Inferior parietal cortex (tissue), 1 donor: Measurements from ENCODE around the gene PROKR1.
"Not testable (repeated sequence)": the region's sequence is repeated elsewhere in the genome, so short reads cannot be mapped to it uniquely, and the experiment has no call there.

Experiments
- DNase-seq: peaks from one replicate; pipeline ENCODE4 v3.0.0-alpha.2; 2016; ENCODE audit errors: extremely low spot score

Gene PROKR1

GRCh38 chr2:68658266-68658665 lies 14.9 kb downstream of the PROKR1 start:
- DNase-seq, result no peak

- no peak for DNase-seq
Observed at GRCh38 chr2:68659081-68659480, 15.7 kb downstream of the PROKR1 start.

- no peak for DNase-seq
Observed at GRCh38 chr2:68660658-68661057, 17.3 kb downstream of the PROKR1 start.

DNA sequence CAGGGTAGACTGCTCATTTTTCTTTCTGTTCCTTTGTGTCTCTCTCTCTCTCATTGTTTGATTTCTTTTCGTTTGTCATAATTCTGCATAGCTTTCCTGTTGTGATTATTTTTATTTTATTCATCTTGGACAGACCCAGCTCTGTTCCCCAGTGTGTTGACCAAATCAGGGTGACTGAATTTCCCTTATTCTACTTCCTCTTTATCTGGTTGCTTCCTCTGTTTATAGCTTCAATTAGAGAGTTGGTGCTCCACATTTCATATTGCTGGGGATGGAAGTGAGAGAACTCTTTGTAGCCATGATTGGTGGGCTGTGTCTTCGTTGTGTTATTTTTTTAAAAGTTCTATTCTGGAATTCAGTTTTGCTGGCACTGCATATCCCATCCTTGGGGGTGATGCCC lies 19.1 kb downstream of the PROKR1 start:
- no peak for DNase-seq

- no peak for DNase-seq
Observed at GRCh38 chr2:68663371-68664156, 20.2 kb downstream of the PROKR1 start.

GRCh38 chr2:68667371-68667770 lies 24.0 kb downstream of the PROKR1 start:
- DNase-seq, result no peak

DNA sequence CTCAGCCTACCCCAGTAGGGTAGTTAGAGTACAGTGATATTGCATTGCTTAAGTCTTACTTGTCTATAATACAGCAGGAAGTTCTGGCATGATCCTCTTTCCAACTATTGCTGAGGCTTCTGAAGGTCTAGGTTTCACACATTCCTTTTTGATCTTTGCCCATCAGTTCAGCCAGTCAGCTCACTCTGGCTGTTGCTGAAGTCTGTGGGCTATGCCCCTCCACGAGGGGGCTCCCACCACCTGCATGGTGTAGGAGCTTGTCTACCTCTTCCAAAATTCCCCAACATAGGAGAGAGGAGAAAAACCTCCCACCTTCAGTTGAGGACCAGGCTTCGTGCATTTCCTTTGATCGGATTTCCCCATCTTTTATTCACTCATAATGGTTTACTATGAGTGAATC lies 26.3 kb downstream of the PROKR1 start:
- DNase-seq, result no peak

DNA sequence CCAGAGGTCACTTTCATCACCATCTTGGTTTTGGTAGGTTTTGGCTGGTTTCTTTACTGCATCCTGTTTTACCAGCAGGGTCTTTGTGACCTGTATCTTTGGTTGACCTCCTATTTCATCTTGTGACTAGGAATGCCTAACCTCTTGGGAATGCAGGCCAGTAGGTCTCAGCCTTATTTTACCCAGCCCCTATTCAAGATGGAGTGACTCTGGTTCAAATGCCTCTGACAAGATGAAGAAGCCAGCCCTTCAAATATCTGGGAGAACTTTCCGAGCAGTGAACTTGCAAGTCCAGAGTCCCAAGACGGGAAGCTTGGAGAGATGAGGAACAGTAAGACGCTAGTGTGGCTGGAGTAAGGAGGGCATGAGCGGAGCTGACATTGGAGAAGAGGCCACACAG lies 28.6 kb downstream of the PROKR1 start:
- DNase-seq, result no peak

DNA sequence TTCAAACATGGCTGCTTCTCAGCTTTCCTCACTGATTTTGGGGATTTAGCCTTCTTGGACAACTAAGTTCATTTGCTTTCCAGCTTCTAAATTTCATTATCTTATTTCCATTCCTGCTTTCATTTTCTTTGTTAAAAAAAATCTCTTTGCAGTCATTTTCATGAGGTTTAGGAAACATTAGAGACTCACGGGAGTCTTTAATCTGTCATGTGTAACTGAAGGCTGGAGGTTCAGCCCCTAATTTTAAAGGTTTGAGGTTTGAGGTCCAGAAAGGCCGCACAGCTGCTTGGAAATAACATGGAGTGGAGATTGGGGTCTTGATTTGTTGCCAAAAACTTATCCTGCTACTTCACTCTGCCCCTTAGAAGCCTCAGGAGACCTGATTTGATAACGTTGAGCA lies 30.3 kb downstream of the PROKR1 start:
- no peak for DNase-seq

DNA sequence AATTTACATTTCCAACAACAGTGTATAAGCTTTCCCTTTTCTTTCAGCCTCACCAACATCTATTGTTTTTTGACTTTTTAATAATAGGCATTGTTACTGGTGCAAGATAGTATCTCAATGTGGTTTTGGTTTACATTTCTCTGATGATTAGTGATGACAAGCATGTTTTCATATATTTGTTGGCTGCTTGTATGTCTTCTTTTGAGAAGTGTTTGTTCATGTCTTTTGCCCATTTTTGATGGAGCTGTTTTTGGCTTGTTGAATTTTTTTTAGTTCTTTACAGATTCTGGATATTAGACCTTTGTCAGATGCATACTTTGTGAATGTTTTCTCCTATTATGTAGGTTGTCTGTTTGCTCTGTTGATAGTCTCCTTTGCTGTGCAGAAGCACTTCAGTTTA lies 32.1 kb downstream of the PROKR1 start:
- no peak for DNase-seq

DNA sequence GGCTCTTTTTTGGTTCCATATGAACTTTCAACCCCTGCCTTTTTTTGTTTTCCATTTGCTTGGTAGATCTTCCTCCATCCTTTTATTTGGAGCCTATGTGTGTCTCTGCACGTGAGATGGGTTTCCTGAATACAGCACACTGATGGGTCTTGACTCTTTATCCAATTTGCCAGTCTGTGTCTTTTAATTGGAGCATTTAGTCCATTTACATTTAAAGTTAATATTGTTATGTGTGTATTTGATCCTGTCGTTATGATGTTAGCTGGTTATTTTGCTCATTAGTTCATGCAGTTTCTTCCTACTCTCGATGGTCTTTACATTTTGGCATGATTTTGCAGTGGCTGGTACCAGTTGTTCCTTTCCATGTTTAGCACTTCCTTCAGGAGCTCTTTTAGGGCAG lies 34.5 kb downstream of the PROKR1 start:
- not testable (repeated sequence) for DNase-seq

DNA sequence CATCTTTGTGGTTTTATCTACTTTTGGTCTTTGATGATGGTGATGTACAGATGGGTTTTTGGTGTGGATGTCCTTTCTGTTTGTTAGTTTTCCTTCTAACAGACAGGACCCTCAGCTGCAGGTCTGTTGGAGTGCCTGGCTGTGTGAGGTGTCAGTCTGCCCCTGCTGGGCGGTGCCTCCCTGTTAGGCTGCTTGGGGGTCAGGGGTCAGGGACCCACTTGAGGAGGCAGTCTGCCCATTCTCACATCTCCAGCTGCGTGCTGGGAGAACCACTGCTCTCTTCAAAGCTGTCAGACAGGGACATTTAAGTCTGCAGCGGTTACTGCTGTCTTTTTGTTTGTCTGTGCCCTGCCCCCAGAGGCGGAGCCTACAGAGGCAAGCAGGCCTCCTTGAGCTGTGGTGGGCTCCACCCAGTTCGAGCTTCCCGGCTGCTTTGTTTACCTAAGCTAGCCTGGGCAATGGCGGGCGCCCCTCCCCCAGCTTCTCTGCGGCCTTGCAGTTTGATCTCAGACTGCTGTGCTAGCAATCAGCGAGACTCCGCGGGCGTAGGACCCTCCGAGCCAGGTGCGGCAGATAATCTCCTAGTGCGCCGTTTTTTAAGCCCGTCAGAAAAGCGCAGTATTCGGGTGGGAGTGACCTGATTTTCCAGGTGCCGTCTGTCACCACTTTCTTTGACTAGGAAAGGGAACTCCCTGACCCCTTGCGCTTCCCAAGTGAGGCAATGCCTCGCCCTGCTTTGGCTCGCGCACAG lies 36.0 kb downstream of the PROKR1 start:
- not testable (repeated sequence) for DNase-seq

DNA sequence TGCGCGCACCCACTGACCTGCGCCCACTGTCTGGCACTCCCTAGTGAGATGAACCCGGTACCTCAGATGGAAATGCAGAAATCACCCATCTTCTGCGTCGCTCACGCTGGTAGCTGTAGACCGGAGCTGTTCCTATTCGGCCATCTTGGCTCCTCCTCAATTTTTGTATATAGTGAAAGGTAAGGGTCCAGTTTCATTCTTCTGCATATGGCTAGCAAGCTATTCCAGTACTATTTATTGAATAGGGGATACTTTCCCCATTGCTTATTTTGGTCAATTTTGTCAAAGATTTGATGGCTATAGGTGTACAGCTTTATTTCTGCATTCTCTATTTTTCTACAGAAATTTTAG lies 36.5 kb downstream of the PROKR1 start:
- DNase-seq, result not testable (repeated sequence)

DNA sequence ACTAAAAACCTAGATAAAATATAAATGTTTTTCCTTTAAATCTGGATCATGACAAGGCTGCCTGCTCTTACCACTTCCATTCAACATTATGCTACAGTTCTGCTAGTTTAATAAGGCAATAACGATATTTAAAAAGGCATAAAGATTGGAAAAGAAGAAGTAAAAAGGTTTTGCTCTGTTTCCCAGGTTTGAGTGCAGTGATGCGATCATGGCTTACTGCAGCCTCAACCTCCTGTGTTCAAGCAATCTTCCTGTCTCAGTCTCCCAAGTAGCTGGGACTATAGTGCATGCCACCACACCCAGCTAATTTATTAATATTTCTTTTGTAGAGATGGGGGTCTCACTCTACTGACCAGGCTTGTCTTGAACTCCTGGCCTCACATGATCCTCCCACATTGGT lies 40.8 kb downstream of the PROKR1 start:
- no peak for DNase-seq

DNA sequence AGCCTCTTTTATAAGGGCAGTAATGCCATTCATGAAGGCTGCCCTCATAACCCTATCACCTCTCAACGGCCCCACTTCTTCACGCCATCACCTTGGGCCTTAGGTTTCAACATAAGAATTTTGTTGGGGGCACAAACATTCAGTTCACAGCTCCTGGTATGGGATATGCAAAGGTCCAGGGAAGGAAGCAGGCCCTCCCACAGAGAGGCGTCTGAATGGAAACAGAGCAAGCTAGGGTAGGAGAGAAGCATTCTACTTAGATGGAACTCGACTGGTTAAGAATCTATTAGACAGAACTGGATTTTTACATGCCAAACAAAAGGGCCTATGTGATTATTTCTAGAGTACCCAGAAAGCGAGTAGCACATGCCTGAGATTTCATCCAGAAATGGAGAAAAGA lies 42.8 kb downstream of the PROKR1 start:
- DNase-seq, result no peak

GRCh38 chr2:68687018-68687417 lies 43.6 kb downstream of the PROKR1 start:
- DNase-seq, result no peak

GRCh38 chr2:68689553-68690537 lies 46.5 kb downstream of the PROKR1 start:
- no peak for DNase-seq

DNA sequence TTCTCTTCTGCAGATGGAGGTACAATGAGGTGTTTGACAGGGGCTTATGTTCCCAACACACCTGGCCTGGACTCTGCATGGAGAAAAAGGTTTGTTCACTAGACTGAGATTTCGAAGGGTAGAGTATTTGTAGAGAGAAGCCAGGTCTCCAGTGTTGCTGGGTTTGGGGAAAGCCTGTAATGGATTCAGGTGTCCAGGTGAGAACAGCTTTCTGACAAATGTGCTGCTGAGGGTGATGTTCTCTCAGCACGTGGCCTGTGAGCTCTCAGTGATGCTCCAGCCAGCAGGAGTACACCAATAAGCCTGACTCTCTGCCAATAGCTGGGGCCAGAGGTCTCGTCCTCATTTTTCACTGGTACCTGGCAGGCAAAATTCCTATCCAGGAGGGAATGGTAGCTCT lies 47.5 kb downstream of the PROKR1 start:
- DNase-seq, result no peak

- DNase-seq, result no peak
Observed at GRCh38 chr2:68692511-68692910, 49.1 kb downstream of the PROKR1 start.

- no peak for DNase-seq
Observed at GRCh38 chr2:68693951-68694350, 50.6 kb downstream of the PROKR1 start.

- DNase-seq, result no peak
Observed at GRCh38 chr2:68695971-68696370, 52.6 kb downstream of the PROKR1 start.

DNA sequence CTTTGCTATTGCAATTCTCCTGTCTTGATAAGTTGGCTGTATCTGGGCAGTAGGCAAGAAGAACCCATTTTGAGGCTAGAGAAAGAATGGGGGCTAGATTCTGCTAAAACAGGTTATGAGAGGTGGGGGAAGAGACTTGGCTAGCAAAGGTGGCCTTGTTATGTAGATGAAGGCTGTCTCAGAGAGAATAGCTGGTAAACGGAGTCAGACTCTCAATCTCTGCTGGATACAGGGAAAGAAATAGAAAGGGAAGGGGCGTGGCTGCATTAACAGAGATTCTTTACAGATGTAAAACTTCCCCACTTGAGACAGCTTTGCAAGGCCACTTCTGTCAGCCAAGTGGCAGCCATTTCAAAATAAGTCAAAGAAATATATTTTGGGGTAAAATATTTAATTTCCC lies 53.2 kb downstream of the PROKR1 start:
- DNase-seq, result no peak
